ENCODE data around the gene NFAM1.

NFAM1 gene

DNA sequence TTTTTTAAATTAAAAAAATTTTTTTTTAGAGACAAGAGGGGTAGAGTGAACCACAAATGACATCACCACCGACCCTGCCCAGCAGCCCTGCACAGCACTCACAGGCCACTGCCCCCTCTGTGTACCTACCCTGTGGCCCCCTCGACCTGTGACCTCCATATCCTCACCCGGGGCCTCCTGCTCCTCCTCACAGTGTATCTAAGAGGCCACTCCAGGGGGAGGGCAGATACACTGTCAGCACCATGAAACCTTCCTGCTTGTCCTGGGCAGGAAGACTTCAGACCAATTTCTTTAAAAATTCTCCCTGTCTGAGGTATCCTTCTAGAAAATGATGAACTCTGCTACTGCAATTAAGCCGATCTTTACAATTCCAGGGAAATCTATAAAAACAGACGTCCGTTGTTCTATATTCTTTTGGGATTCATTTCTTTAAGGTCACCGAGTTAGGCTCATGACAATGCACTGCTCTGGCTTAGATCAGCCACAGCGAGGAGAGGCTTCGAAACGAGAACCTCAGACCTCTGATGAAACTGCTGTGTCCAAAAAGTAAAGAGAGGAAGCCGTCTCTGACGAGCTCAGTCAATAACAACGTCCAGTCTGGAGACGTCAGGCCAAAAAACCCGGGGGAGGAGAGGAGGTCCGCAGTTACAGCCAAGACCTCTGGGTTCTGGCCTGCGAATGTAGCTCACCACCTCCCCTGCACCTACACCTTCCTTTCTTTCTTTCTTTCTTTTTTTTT lies 17.5 kb downstream of the NFAM1 start:
- DNase-seq (ENCODE audit: low spot score) = no peak

- no peak for DNase-seq (ENCODE audit: low spot score)
Observed at GRCh38 chr22:42414021-42414420, 18.2 kb downstream of the NFAM1 start.

DNA sequence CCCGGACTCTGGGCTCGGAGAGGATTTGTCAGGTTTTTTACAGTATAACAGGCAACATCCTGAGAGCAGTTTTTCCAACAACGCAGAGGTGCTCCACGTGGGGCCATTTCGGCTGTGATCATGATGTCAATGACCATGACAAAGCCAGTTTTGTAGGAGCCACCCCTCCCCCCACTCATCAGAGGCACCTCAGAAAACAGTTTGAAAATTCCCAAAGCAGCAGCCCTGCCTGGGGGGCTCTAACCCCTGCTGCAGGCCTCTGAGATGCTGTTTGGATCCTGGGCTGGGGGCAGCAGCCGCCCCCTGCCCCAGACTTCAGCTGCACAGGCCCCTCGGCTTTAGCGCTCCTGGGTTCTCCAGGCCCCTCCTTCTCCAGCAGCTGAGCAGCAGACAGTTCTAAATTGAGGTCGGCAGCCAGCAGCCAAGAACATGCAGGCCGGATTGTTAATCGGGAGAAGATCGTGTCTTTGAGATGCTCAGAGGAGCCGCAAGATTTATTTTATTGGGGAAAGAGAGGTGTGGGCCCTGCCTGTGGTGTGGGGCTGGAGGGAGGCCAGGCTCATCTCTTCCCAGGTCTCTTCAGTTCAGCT lies 19.4 kb downstream of the NFAM1 start:
- DNase-seq (ENCODE audit: low spot score) = no peak

DNA sequence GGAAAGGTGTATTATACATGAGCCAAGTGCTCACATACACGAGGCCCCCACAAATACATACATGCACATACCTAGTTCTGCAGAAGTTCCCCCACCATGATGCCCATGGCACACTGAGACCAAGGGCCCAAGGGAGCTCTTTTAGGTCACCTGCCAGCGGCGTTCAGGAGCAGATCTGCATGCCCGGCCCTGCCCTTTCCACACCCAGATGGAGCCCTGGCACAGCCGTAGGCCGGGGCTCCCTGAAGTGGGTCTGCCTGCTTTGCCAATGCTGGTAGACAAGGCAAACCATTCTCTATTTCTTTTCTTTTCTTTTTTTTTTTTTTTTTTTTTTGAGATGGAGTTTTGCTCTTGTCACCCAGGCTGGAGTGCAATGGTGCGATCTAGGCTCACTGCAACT lies 21.5 kb downstream of the NFAM1 start:
- no peak for DNase-seq (ENCODE audit: low spot score)

DNA sequence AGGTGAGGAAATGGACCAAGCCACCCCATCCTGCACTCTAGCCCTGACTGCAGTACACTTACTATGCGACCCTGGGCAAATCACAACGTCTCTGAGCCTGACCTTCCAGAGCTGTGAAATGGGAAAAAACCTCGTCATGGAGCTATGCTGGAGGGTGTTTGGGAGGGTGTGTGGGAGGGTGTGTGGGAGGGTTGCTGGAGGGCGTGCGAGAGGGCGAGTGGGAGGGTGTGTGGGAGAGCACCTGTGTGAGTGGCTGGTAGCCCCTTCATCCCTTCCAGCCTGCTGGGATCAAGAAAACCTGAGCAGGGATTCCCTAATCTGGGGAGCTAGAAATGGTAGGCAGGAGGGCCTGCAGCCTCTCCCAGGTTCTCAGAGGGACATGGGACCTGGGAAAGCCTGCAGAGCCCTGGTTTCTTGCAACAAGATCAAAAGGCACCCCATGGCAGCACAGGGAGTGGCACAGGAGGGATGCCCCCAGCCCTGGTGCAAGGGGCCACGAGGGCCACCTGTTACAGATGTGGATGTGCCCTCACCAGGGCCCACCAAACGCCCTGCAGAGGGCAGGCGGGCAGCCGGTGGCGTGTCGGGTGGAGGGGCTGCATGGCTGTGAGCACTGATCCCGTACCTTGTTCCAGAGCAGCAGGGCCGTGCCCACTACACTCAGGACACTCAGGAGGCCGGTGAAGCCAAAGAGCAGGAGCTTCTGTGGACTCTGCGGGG lies 23.2 kb downstream of the NFAM1 start:
- DNase-seq (ENCODE audit: low spot score) = no peak

GRCh38 chr22:42408276-42408675 lies 23.9 kb downstream of the NFAM1 start:
- no peak for DNase-seq (ENCODE audit: low spot score)

DNA sequence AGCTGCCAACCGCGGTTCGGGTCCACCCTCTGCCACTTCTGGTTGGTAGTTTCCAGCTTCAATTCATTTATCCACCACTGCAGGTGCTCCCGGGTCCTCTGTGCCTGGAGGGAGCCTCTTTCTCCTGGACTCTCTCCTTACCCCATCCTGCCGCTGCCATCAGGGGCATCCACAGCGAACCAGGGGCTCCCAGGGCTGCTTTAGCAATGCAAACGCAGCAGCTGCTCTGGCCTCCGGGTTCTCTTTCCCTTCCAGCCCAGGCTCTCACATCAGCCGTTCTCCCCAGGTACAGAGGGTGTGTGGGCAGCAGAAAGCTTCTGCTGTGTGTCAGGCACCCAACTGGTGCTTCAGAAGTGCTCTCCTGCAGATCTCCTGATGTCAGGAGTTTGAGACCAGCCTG lies 27.9 kb downstream of the NFAM1 start:
- DNase-seq (ENCODE audit: low spot score) = no peak

DNA sequence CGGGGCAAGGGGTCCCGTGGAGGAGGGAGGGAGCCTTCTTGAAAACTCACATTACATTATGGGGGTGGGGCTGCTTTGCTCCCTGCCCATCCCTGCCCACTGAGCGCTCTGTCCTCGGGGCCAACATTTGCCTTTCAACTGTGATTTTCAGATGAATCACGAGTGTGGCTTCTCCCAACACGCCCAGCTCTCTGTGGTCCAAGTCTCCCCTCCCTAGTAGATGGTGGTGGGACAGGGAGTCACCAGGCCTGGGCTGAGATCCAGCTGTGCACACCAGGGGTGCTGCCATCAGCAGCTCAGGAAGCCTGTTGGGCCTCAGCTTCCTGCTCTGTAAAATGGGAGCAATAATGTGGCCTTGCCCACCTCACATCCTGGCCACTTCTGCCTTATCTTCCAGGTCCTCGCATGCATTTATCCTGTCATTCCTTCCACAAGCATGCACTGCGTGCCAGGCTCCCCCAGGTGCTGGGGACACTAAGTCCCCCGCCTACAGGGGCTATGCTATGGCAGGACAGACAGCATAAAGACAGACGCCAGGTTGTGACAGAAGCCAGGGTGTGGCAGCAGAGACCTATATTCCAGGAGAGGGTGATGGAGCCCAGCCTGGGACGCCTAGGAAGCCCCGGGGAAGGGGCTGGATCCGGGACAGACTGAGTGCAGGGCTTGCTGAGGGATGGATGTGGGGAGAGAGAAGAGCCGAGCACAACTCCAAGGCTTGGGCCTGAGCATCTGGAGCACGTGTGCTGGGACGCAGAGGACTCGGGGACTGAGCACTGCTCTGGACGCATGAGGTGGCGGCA lies 30.5 kb downstream of the NFAM1 start:
- no peak for DNase-seq (ENCODE audit: low spot score)

GRCh38 chr22:42400811-42401534 lies 31.2 kb downstream of the NFAM1 start:
- no peak for DNase-seq (ENCODE audit: low spot score)

DNA sequence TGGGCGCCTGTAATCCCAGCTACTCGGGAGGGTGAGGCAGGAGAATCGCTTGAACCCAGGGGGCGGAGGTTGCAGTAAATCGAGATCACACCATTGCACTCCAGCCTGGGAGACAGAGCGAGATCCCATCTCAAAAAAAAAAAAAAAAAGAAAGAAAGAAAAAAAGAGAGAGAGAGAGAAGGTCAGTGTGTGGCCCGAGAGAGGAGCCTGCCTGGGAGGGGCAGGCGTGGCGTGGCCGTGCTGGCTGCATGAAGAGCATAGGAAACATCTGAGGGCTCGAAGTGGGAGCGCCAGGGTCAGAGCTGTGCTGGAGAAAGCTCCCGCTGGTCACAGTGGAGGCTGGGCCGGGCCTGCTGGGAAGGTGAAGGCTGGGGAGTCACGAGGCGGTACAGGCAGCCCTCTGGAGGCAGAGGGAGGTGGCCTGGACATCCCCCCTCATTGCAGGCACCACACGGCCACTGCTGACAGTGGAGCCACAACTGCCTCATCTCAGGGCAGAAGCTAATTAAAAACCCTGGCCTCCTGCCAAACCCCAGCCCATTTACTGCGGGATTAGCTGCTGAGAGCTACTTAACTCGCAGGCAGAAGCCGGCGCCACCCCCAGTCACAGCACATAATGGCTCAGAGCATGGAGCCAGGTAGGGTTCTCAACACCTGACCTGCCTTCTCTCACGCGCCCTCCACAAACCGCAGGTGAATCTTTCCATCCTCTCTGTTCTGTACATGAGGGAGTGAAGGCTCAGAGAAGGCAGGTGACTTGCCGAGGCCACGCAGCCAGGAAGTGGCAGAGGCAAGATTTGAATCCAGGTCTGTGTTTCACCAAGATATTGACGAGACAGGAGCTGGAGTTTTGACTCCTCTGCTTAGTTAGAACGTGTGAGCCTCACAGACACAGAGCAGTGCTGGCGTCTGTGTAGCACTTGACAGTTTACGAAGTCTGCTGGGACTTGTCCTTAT lies 32.6 kb downstream of the NFAM1 start:
- no peak for DNase-seq (ENCODE audit: low spot score)

GRCh38 chr22:42397332-42398249 lies 34.6 kb downstream of the NFAM1 start:
- DNase-seq (ENCODE audit: low spot score) = peak; percentile 0

DNA sequence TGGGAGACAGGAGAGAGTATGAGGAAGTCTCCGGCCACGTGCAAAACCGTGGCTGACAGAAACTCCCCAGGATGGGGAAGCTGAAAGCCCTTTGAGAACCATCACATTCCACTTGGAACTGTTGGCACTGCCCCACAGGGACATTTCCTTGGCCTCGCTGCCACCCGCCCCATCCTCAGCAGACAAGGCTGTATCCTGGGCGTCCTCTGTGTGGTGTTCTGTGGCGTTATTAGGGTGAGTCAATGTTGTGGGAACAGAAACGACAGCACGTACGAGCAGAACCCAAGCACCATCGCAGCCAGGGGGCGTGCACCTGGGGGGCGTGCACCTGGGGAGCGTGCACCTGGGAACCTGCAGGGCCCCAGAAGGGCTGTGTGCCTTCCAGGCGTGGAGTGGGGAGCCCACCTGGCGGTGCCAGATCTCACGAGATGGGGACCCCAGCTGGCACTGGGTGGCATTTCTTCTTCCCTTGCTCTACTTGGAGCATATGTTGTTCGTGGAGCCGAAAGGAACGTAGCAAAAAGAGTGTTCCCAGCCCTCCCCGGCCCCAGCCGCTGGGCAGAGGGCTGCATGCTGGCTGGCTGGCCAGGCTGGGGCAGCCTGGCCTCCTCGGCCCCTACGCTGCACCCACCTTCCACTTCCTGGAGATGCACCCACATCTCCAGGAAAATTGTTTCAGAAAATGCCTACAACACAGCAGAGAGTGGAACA lies 35.4 kb downstream of the NFAM1 start:
- no peak for DNase-seq (ENCODE audit: low spot score)

DNA sequence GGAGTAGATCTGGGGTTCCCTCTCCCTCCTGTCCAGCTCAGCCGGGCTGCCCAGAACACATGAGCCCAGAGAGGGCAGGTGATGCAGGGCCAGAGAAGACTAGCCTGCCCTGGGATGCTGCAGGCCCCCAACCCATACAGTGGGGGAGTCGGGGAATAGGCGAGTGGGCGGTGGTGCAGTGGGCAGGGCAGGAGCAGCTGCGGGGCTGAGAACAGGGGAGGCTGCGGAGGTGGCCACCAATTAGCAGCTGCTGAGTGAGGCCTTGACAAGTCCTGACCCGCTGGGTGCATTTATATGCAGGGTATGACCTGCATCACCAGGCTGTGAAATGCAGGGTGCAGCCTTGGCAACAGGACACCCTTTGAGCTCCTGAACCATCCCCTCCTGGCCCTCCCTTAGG lies 43.1 kb downstream of the NFAM1 start:
- no peak for DNase-seq (ENCODE audit: low spot score)

- no peak for DNase-seq (ENCODE audit: low spot score)
Observed at GRCh38 chr22:42388130-42388797, 43.9 kb downstream of the NFAM1 start.

GRCh38 chr22:42387631-42388030 lies 44.6 kb downstream of the NFAM1 start:
- DNase-seq (ENCODE audit: low spot score) = no peak

GRCh38 chr22:42385696-42386095 lies 46.5 kb downstream of the NFAM1 start:
- DNase-seq (ENCODE audit: low spot score) = no peak

DNA sequence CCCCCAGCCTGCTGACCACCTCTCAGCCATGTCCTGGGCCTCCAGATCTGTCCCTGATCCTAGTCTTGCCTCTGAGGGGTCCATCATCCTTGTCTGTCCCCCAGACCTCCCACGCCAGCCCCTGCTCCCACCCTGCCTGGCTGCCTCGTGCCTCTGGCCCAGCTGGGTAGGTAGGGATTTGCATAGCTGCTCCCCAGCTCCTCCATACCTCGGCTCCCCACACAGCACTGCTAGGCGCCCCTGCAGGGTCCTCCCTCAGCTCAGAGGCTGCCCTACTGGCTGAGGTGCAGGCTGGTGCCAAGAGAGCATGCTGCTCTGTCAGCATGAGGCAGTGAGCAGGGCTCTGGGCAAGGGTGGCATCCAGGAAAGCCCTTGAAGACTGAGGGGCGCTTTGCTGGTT lies 47.7 kb downstream of the NFAM1 start:
- no peak for DNase-seq (ENCODE audit: low spot score)

GRCh38 chr22:42383851-42384417 lies 48.3 kb downstream of the NFAM1 start:
- DNase-seq (ENCODE audit: low spot score) = no peak

Measured in CD4-positive, alpha-beta T cell treated with Interleukin-2 at 100 ng/mL for 4 hours (primary cell).